Mononuclear cell (primary cell): ENCODE data around the gene ARL14. TPM values are rescaled to one million over a fixed set of nuclear protein-coding genes. Genes with fewer than 3 reads are reported as not detected.

Experiments
- total RNA-seq: library from RNA; depleted of rRNA; stranded (reverse); fragments of >200 nt; gene quantifications from one replicate; pipeline ENCODE4 v1.2.3, GENCODE V29; 2012

Gene ARL14
- total RNA-seq, 1 donor: not detected

Other genes with a start within 250 kb of the ARL14 start
- gene TRIM59, start 227.4 kb upstream of the ARL14 start, total RNA-seq: 21.0 TPM
- 32.8 TPM for gene KPNA4, start 111.6 kb upstream of the ARL14 start, total RNA-seq
- 14.5 TPM for gene PPM1L, start 79.1 kb downstream of the ARL14 start, total RNA-seq